Heart left ventricle (tissue), 16 donors: Measurements from ENCODE around the gene ABTB2. TPM values are rescaled to one million over a fixed set of nuclear protein-coding genes. Genes with fewer than 3 reads are reported as not detected.

Source experiments
- ATAC-seq, 4 donors: fragments of 200-7000 bp; cut with Tn5 transposase; one replicate each; pipeline ENCODE4 v1.9.1; 2020 to 2022; ENCODE audit warnings: moderate library complexity in 4 of 4, mild to moderate bottlenecking in 3 of 4, moderate number of reproducible peaks in 1 of 4
- DNase-seq, 5 donors: peaks; one replicate each; pipeline ENCODE4 v3.0.0-alpha.2; 2020
- H3K27ac ChIP-seq, 12 donors: fragments of 200-600 bp; sonication (generic) in 4 of 12; one replicate each; pipeline versions ENCODE4 v1.5.0 to v1.8.0; 2016 to 2022; ENCODE audit warnings: mild to moderate bottlenecking in 2 of 12
- H3K27me3 ChIP-seq, 9 donors: fragments of 200-600 bp; sonication (generic) in 2 of 9; one replicate each; pipeline versions ENCODE4 v1.5.1 to v1.8.0; 2016 to 2022; ENCODE audit warnings: mild to moderate bottlenecking in 3 of 9
- H3K36me3 ChIP-seq, 9 donors: fragments of 200-600 bp; sonication (generic) in 2 of 9; one replicate each; pipeline versions ENCODE4 v1.5.0 to v1.8.0; 2018 to 2022; ENCODE audit warnings: mild to moderate bottlenecking in 2 of 9
- H3K4me1 ChIP-seq, 12 donors: fragments of 200-600 bp; sonication (generic) in 4 of 12; one replicate each; pipeline versions ENCODE4 v1.5.0 to v1.8.0; 2016 to 2022; ENCODE audit warnings: mild to moderate bottlenecking in 3 of 12
- H3K4me3 ChIP-seq, 12 donors: fragments of 200-600 bp; sonication (generic) in 4 of 12; one replicate each; pipeline versions ENCODE4 v1.5.0 to v1.8.0; 2017 to 2022; ENCODE audit warnings: mild to moderate bottlenecking in 9 of 12, moderate library complexity in 4 of 12
- H3K9me3 ChIP-seq, 12 donors: fragments of 200-600 bp; sonication (generic) in 4 of 12; one replicate each; pipeline versions ENCODE4 v1.5.0 to v1.8.0; 2016 to 2022; ENCODE audit warnings: mild to moderate bottlenecking in 1 of 12
- CTCF ChIP-seq, 12 donors: fragments of 200-600 bp; sonication (generic) in 4 of 12; IDR thresholded peaks; one replicate each; pipeline versions ENCODE4 v1.5.0 to v1.8.0; 2018 to 2022; ENCODE audit warnings: antibody characterized with exemption in 12 of 12, mild to moderate bottlenecking in 5 of 12
- POLR2A ChIP-seq, 2 donors: fragments of 450-650 bp; IDR thresholded peaks; one replicate each; pipeline ENCODE4 v1.6.1; 2017; ENCODE audit warnings: antibody characterized with exemption in 2 of 2, mild to moderate bottlenecking in 2 of 2, moderate library complexity in 2 of 2
- WGBS, 4 donors: extraction: QIAGEN DNeasy Blood & Tissue Kit in 2 of 4; methylation state at CpG; one replicate each; pipeline versions ENCODE4 v1.1.5 to v1.1.7; 2013 to 2018; 5-methylcytosine and 5-hydroxymethylcytosine counted together
- intact Hi-C, 10 donors: fragments of 100-400 bp; cut with DNase I; formaldehyde crosslinking; loops; one replicate each; pipeline versions ENCODE4 v1.11.1 to v1.14.2; 2022
- polyA plus RNA-seq, 2 donors: library from polyadenylated mRNA; stranded (reverse); fragments of 200-250 nt; gene quantifications; one replicate each; pipeline ENCODE4 v1.2.3, GENCODE V29; 2013
- total RNA-seq, 9 donors: library from RNA; depleted of rRNA in 2 of 9; stranded (reverse); fragments of >200 nt in 2 of 9; fragmentation: NEBNext Ultra II Directional in 3 of 9; extraction: Animal tissue kit (Norgen Biotek cat#: 25700) in 3 of 9; gene quantifications; one replicate each; pipeline versions ENCODE4 v1.1.0 to v1.2.4, GENCODE V29; 2016 to 2023
- donor health status: ischemic (EF 13 %, LVEDD 7.1; RV severe dilation, severe dysfunction).
- donor health status: healthy with polysubstance abuse.
- donor health status: DM: no; HTN: yes; CAD: no.
- donor health status: DM: no; HTN: no; CAD: no.
- donor health status: ischemic (EF 25% LVEDD 6.9; RV normal size, moderate dysfunction).
- donor health status: ischemic (EF 25% LVEDD 5.7; RV mildly dilated, moderate dysfunction).
- donor health status: healthy.
- donor health status: DM: yes; HTN: yes; CAD: no.
- donor health status: ischemic (EF 35%, LVEDD 5.7; RV mildly dilated, moderate dysfunction).
- donor health status: nonischemic (EF 11% LVEDD 7.7; RV severe dilation, severe dysfunction).
- donor health status: DM: yes; HTN: yes; CAD: no.
- donor health status: PGD.
- donor health status: ischemic (EF 29% LVEDD 5.4; RV normal size, mild dysfunction).
- donor health status: nonischemic (EF 23%, LVEDD 6.1; RV moderate dilation, normal function).

Gene ABTB2
- total and polyA plus RNA-seq, 11 donors: 3.3 to 27.1 (median 12.5) TPM

GRCh38 chr11:34348919-34349318 lies 8.9 kb downstream of the ABTB2 start:
- H3K27ac ChIP-seq: peak overlapping the region in 4 of 12 donors; percentile 9 to 39 (median 18)
- TF ChIP-seq POLR2A (IDR thresholded peaks at IDR 0.05): no peak
- TF ChIP-seq CTCF (IDR thresholded peaks at IDR 0.05): no peak
- WGBS, 4 donors: 63 to 77% (median 72%) methylated on average over 2 of the region's 2 CpGs
- intact Hi-C loops: no loop called here
- no peaks in the 10 kb centered on the region for H3K9me3 ChIP-seq
- peaks cover 0 to 61% (median 41%) of the 10 kb centered on the region in 12 donors for H3K4me1 ChIP-seq
- DNase-seq (no peak), ATAC-seq (no peak)
- no peak overlapping the region for H3K4me3 ChIP-seq
- H3K36me3 ChIP-seq: no peaks in the 10 kb centered on the region
- peaks cover 0 to 5% (median 0%) of the 10 kb centered on the region in 9 donors for H3K27me3 ChIP-seq

GRCh38 chr11:34348096-34348495 lies 9.7 kb downstream of the ABTB2 start:
- no peaks in the 10 kb centered on the region for H3K36me3 ChIP-seq
- H3K27me3 ChIP-seq: peaks cover 0 to 5% (median 0%) of the 10 kb centered on the region in 9 donors
- H3K4me1 ChIP-seq: peaks cover 0 to 69% (median 44%) of the 10 kb centered on the region in 12 donors
- intact Hi-C loops: no loop called here
- no peaks in the 10 kb centered on the region for H3K9me3 ChIP-seq
- 65 to 85% (median 67%) methylated on average over 2 of the region's 2 CpGs for WGBS, 4 donors
- TF ChIP-seq POLR2A (IDR thresholded peaks at IDR 0.05) (no peak), CTCF (IDR thresholded peaks at IDR 0.05) (no peak)
- DNase-seq (no peak), ATAC-seq (no peak)
- no peak overlapping the region for H3K4me3 ChIP-seq
- H3K27ac ChIP-seq: peak overlapping the region in 6 of 12 donors; percentile 9 to 84 (median 21)

DNA sequence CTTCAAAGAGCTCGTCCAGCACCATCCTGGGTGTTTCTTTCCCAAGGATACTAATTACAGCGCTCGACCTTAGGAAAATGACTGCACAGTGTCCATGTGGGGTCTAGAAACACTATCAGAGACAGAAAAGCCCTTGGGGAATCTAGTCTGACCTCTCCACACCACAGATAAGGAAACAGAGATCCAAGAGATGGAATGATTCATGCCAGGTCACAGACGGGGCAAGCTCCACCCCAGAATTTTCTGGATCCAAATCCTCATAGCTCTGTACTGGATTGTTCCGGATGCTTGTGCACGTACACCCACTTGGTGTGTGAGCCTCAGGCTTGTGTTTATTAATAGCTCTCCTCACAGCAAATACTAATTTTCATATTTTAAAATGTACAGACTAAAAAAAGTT lies 11.3 kb downstream of the ABTB2 start:
- ATAC-seq: peak; percentile 64 to 79 (median 74)
- Histone ChIP-seq H3K9me3 (no peaks in the 10 kb centered on the region), H3K36me3 (no peaks in the 10 kb centered on the region), H3K4me1 (peaks cover 0 to 82% (median 54%) of the 10 kb centered on the region in 12 donors), H3K4me3 (no peak overlapping the region), H3K27me3 (no peaks in the 10 kb centered on the region), H3K27ac (peak overlapping the region; percentile 54 to 93 (median 80))
- intact Hi-C loops: no loop called here
- peak in 3 of 5 donors; percentile 34 to 53 (median 49) for DNase-seq
- TF ChIP-seq CTCF (IDR thresholded peaks at IDR 0.05): no peak
- no peak for TF ChIP-seq POLR2A (IDR thresholded peaks at IDR 0.05)
- WGBS, 4 donors: 31 to 44% (median 38%) methylated on average over 6 of the region's 6 CpGs

DNA sequence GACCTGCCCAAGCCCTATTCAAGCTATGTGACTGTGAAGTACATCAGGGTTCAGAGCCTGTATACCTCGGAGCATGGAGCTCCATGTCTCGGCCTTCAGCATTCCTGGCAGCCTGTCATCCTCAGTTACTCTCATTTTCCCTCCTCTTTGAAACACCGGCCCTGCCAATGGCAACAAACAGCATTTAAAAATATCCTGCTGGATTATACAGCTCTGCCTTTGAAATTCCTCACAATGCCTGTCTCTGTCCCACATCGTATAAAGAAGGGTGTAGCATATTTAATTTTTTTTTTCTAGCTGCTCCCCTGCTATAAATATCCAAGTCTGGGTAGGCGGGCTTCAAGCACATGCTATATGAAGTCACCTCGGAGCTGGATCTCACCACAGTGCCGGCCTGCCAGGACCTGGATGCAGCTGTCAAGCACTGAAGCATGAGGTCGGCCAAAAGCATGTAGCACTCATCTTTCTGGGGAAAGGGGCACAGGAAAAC lies 11.8 kb downstream of the ABTB2 start:
- ATAC-seq (peak; percentile 68 to 88 (median 79)), DNase-seq (peak in 4 of 5 donors; percentile 70 to 82 (median 72))
- intact Hi-C loops: no loop called here
- Histone ChIP-seq H3K9me3 (no peaks in the 10 kb centered on the region), H3K36me3 (no peaks in the 10 kb centered on the region), H3K4me3 (no peak overlapping the region), H3K27me3 (no peaks in the 10 kb centered on the region), H3K4me1 (peaks cover 0 to 85% (median 56%) of the 10 kb centered on the region in 12 donors), H3K27ac (peak overlapping the region; percentile 54 to 93 (median 80))
- TF ChIP-seq CTCF (IDR thresholded peaks at IDR 0.05) (no peak), POLR2A (IDR thresholded peaks at IDR 0.05) (no peak)
- WGBS, 4 donors: 24 to 40% (median 26%) methylated on average over 8 of the region's 8 CpGs
